DMS153 treated with DMSO at 0.1 percent for 48 hours (cell line): ENCODE measurements around the gene EVX2.

Experiments
- DNase-seq: peaks from one replicate; lab custom pipeline; 2025; ENCODE audit not compliant: unreplicated experiment; lab: John Stamatoyannopoulos, UW

Gene EVX2

GRCh38 chr2:176083796-176084261, at the start of gene EVX2:
Gene EVX2, minus strand, starts transcription at chr2:176083962. Its CDS starts 186 bp downstream, at chr2:176083776.
- DNase-seq, result no peak

- DNase-seq, result no peak
These were observed 49.6 kb upstream of the EVX2 start for GRCh38 chr2:176133389-176133788.

GRCh38 chr2:176132205-176133171, 48.7 kb upstream of the EVX2 start:
- no peak for DNase-seq

- DNase-seq, result no peak
These were observed 48.0 kb upstream of the EVX2 start for GRCh38 chr2:176131848-176132158.

GRCh38 chr2:176130957-176131847, 47.4 kb upstream of the EVX2 start:
- no peak for DNase-seq

- DNase-seq, result no peak
These were observed 46.6 kb upstream of the EVX2 start for GRCh38 chr2:176130147-176130956.

- no peak for DNase-seq
These were observed 46.0 kb upstream of the EVX2 start for GRCh38 chr2:176129813-176130146.

- DNase-seq, result no peak
These were observed 45.4 kb upstream of the EVX2 start, which contains the start of gene HOXD8 for GRCh38 chr2:176128982-176129796. Gene HOXD8, plus strand, starts transcription at chr2:176129705. Its CDS starts 662 bp downstream, at chr2:176130367.

- DNase-seq, result no peak
These were observed 44.6 kb upstream of the EVX2 start for GRCh38 chr2:176128172-176128981.

- no peak for DNase-seq
These were observed 44.0 kb upstream of the EVX2 start for GRCh38 chr2:176127774-176128072.

- no peak for DNase-seq
These were observed 43.4 kb upstream of the EVX2 start for GRCh38 chr2:176126929-176127773.

GRCh38 chr2:176125772-176126054, 42.0 kb upstream of the EVX2 start:
- DNase-seq, result no peak

- no peak for DNase-seq
These were observed 41.4 kb upstream of the EVX2 start for GRCh38 chr2:176124947-176125771.

GRCh38 chr2:176124110-176124946, 40.6 kb upstream of the EVX2 start:
- no peak for DNase-seq

GRCh38 chr2:176123411-176124109, 39.8 kb upstream of the EVX2 start:
- DNase-seq, result no peak

GRCh38 chr2:176122683-176123410, 39.1 kb upstream of the EVX2 start, which contains the start of gene HOXD9:
Gene HOXD9, plus strand, starts transcription at chr2:176122719. Its CDS starts 50 bp downstream, at chr2:176122769.
- no peak for DNase-seq
